CD4-positive, alpha-beta T cell treated with Interleukin-15 for 1 hour (primary cell): ENCODE measurements around the gene OR2W1.

ENCODE experiments used
- DNase-seq: peaks from one replicate; pipeline ENCODE4 v3.0.0-alpha.2; 2020

The OR2W1 gene

DNA sequence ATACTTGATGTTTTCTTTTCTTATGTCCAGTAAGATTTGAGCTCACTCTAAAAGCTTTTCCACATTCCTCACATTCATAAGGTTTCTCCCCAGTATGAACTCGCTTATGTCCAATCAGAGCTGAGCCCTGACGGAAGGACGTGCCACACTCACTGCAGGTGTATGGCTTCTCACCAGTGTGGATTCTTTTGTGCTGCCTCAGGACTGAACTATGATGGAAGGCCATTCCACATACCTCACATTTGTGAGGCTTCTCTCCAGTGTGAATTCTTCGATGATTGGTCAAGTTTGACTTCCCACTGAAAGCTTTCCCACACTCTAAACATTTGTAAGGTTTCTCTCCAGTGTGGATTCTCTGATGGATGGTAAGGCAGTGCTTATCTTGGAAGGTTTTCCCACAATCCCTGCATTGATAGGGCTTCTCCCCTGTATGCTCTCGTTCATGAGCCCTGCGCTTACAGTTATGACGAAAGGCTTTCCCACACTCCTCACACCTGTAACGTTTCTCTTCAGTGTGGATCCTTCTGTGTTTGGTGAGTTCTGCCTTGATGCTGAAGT, 49.8 kb downstream of the OR2W1 start:
- DNase-seq: no peak
